ENCODE results near the gene PPFIBP2. TPM values are rescaled to one million over a fixed set of nuclear protein-coding genes. Genes with fewer than 3 reads are reported as not detected.

Gene PPFIBP2
- polyA plus RNA-seq, 4 donors: 26.5 to 71.7 (median 62.4) TPM

GRCh38 chr11:7574491-7575130 lies 60.8 kb downstream of the PPFIBP2 start:
- 53 to 63% (median 62%) methylated on average over 7 of the region's 7 CpGs for WGBS, 3 donors

GRCh38 chr11:7575841-7576725 lies 62.3 kb downstream of the PPFIBP2 start:
- H3K4me1 ChIP-seq (ENCODE audit: control insufficient read depth in 3 of 3, insufficient read depth in 2 of 3, low read depth in 1 of 3, low read length in 2 of 3): peaks cover 15 to 75% (median 20%) of the 10 kb centered on the region in 3 donors
- peak overlapping the region in 2 of 3 donors; percentile 41 to 61 for H3K4me3 ChIP-seq (ENCODE audit: low read depth in 1 of 3, low read length in 3 of 3)
- DNase-seq: peak; percentile 94 to 95

More at GRCh38 chr11:7574491-7575130, 60.8 kb downstream of the PPFIBP2 start:
- Histone ChIP-seq H3K9me3 (ENCODE audit: control insufficient read depth in 2 of 2, insufficient read depth in 1 of 2, low read depth in 1 of 2, low read length in 1 of 2) (no peaks in the 10 kb centered on the region), H3K27me3 (ENCODE audit: control insufficient read depth in 3 of 3, insufficient read depth in 3 of 3, low read length in 3 of 3) (no peaks in the 10 kb centered on the region), H3K27ac (ENCODE audit: low read depth in 1 of 3, low read length in 2 of 3) (peak overlapping the region; percentile 53 to 98 (median 96)), H3K36me3 (ENCODE audit: control insufficient read depth in 3 of 3, insufficient read depth in 2 of 3, low read depth in 1 of 3, low read length in 3 of 3) (peaks cover 0 to 7% (median 0%) of the 10 kb centered on the region in 3 donors), H3K4me3 (ENCODE audit: low read depth in 1 of 3, low read length in 3 of 3) (no peak overlapping the region), H3K4me1 (ENCODE audit: control insufficient read depth in 3 of 3, insufficient read depth in 2 of 3, low read depth in 1 of 3, low read length in 2 of 3) (peaks cover 11 to 60% (median 17%) of the 10 kb centered on the region in 3 donors)
- DNase-seq (peak in 1 of 2 donors; percentile 18), FAIRE-seq (no peak)

DNA sequence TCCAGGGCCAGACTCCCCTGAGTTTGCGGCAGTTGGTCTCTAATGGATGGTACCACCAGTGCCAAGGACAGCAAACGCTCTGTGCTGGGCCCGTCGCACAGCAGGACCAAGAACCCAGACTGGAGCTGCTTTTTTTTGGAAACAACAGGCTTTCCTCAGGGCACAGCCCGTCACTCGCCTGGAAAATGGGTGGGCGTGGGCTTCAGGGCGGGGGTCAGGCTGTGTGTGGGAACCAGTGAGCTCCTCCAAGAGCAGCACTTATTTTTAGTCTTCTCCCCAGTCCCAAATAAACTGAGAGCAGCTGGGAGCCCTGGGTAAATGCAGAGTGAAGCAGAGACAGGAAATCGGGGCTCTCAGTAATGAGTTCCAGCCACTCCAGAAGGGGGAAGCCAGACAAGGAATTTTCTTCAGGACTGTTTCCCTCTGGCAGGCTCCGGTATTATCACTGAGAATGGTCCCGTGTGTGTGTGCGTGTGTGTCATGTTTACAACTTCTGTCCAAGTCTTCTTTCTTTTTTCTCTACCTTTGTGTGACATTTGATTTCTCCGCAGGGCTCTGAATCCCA lies 63.0 kb downstream of the PPFIBP2 start:
- peak overlapping the region in 2 of 3 donors; percentile 41 to 61 for H3K4me3 ChIP-seq (ENCODE audit: low read depth in 1 of 3, low read length in 3 of 3)

More at GRCh38 chr11:7575841-7576725, 62.3 kb downstream of the PPFIBP2 start:
- H3K27ac ChIP-seq (ENCODE audit: low read depth in 1 of 3, low read length in 2 of 3): peak overlapping the region; percentile 91 to 98 (median 96)
- no peaks in the 10 kb centered on the region for H3K9me3 ChIP-seq (ENCODE audit: control insufficient read depth in 2 of 2, insufficient read depth in 1 of 2, low read depth in 1 of 2, low read length in 1 of 2)
- H3K27me3 ChIP-seq (ENCODE audit: control insufficient read depth in 3 of 3, insufficient read depth in 3 of 3, low read length in 3 of 3): no peaks in the 10 kb centered on the region
- WGBS, 3 donors: 5 to 34% (median 15%) methylated on average over 11 of the region's 11 CpGs
- peaks cover 0 to 3% (median 0%) of the 10 kb centered on the region in 3 donors for H3K36me3 ChIP-seq (ENCODE audit: control insufficient read depth in 3 of 3, insufficient read depth in 2 of 3, low read depth in 1 of 3, low read length in 3 of 3)
- no peak for FAIRE-seq

DNA sequence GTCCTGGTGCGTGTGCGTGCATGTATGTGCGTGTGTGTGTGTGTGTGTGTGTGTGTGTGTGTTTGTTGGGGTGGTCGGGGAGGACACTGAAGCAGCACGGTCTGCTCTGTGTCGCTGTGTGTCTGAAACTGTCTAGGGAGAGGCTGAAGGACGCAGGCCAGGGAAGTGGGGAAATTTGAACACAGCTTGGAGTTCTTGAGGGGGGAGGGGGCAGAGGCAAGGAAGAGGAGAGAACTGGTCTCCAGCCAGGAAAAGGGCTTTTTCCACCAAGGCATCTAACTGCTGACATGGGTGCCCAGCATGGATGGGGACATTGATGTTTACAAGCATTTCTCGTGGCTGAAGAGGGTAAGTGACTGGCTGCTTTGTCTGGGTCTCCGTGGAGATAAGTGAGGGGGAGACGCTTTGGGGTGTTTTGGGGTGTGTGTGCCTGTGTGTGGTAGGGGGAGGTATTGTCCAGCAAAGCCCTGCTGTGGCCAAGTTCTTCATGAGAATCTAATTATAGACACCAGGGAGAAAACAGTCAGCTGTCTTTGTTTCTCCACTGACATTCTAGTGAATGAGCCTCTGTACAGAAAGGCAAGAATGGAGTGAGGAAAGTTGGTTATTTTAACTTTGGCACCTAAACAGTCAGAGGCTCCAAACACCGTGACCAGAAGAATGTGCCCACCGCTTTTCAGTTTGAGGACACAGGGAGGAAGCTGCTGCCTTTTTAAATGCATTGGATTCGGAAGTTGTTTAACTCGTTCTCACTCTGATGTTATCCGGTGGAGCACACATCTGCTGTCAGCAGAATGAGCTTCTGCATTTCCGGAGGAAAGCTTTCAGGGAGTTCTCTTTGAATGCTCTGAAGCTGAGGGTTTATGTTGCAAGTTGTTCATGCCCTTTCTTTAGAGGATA lies 63.7 kb downstream of the PPFIBP2 start:
- Histone ChIP-seq H3K4me1 (ENCODE audit: control insufficient read depth in 3 of 3, insufficient read depth in 2 of 3, low read depth in 1 of 3, low read length in 2 of 3) (peaks cover 15 to 76% (median 20%) of the 10 kb centered on the region in 3 donors), H3K9me3 (ENCODE audit: control insufficient read depth in 2 of 2, insufficient read depth in 1 of 2, low read depth in 1 of 2, low read length in 1 of 2) (no peaks in the 10 kb centered on the region), H3K36me3 (ENCODE audit: control insufficient read depth in 3 of 3, insufficient read depth in 2 of 3, low read depth in 1 of 3, low read length in 3 of 3) (peaks cover 0 to 4% (median 0%) of the 10 kb centered on the region in 3 donors), H3K4me3 (ENCODE audit: low read depth in 1 of 3, low read length in 3 of 3) (peak overlapping the region; percentile 9 to 61 (median 41)), H3K27ac (ENCODE audit: low read depth in 1 of 3, low read length in 2 of 3) (peak overlapping the region; percentile 91 to 98 (median 96)), H3K27me3 (ENCODE audit: control insufficient read depth in 3 of 3, insufficient read depth in 3 of 3, low read length in 3 of 3) (no peaks in the 10 kb centered on the region)
- DNase-seq: peak; percentile 60 to 66
- 10 to 18% (median 17%) methylated on average over 16 of the region's 16 CpGs for WGBS, 3 donors
- no peak for FAIRE-seq

More for the DNA sequence above, 63.0 kb downstream of the PPFIBP2 start:
- Histone ChIP-seq H3K4me1 (ENCODE audit: control insufficient read depth in 3 of 3, insufficient read depth in 2 of 3, low read depth in 1 of 3, low read length in 2 of 3) (peaks cover 15 to 78% (median 20%) of the 10 kb centered on the region in 3 donors), H3K9me3 (ENCODE audit: control insufficient read depth in 2 of 2, insufficient read depth in 1 of 2, low read depth in 1 of 2, low read length in 1 of 2) (no peaks in the 10 kb centered on the region), H3K27me3 (ENCODE audit: control insufficient read depth in 3 of 3, insufficient read depth in 3 of 3, low read length in 3 of 3) (no peaks in the 10 kb centered on the region), H3K27ac (ENCODE audit: low read depth in 1 of 3, low read length in 2 of 3) (peak overlapping the region; percentile 91 to 98 (median 96)), H3K36me3 (ENCODE audit: control insufficient read depth in 3 of 3, insufficient read depth in 2 of 3, low read depth in 1 of 3, low read length in 3 of 3) (peaks cover 0 to 4% (median 0%) of the 10 kb centered on the region in 3 donors)
- WGBS, 3 donors: 11 to 32% (median 24%) methylated on average over 13 of the region's 13 CpGs
- FAIRE-seq (no peak), DNase-seq (peak; percentile 54 to 68)

- no peak for FAIRE-seq
These were observed 64.6 kb downstream of the PPFIBP2 start for GRCh38 chr11:7578276-7578955.

GRCh38 chr11:7579361-7579791 lies 65.6 kb downstream of the PPFIBP2 start:
- H3K36me3 ChIP-seq (ENCODE audit: control insufficient read depth in 3 of 3, insufficient read depth in 2 of 3, low read depth in 1 of 3, low read length in 3 of 3): peaks cover 0 to 4% (median 0%) of the 10 kb centered on the region in 3 donors
- H3K27ac ChIP-seq (ENCODE audit: low read depth in 1 of 3, low read length in 2 of 3): peak overlapping the region in 1 of 3 donors; percentile 98
- H3K4me3 ChIP-seq (ENCODE audit: low read depth in 1 of 3, low read length in 3 of 3): no peak overlapping the region
- no peaks in the 10 kb centered on the region for H3K27me3 ChIP-seq (ENCODE audit: control insufficient read depth in 3 of 3, insufficient read depth in 3 of 3, low read length in 3 of 3)
- 19 to 41% (median 22%) methylated on average over 1 of the region's 1 CpG for WGBS, 3 donors
- H3K4me1 ChIP-seq (ENCODE audit: control insufficient read depth in 3 of 3, insufficient read depth in 2 of 3, low read depth in 1 of 3, low read length in 2 of 3): peaks cover 10 to 59% (median 14%) of the 10 kb centered on the region in 3 donors
- DNase-seq: no peak
- no peak for FAIRE-seq
- no peaks in the 10 kb centered on the region for H3K9me3 ChIP-seq (ENCODE audit: control insufficient read depth in 2 of 2, insufficient read depth in 1 of 2, low read depth in 1 of 2, low read length in 1 of 2)

More at GRCh38 chr11:7578276-7578955, 64.6 kb downstream of the PPFIBP2 start:
- Histone ChIP-seq H3K36me3 (ENCODE audit: control insufficient read depth in 3 of 3, insufficient read depth in 2 of 3, low read depth in 1 of 3, low read length in 3 of 3) (peaks cover 0 to 4% (median 0%) of the 10 kb centered on the region in 3 donors), H3K9me3 (ENCODE audit: control insufficient read depth in 2 of 2, insufficient read depth in 1 of 2, low read depth in 1 of 2, low read length in 1 of 2) (no peaks in the 10 kb centered on the region), H3K4me1 (ENCODE audit: control insufficient read depth in 3 of 3, insufficient read depth in 2 of 3, low read depth in 1 of 3, low read length in 2 of 3) (peaks cover 13 to 69% (median 20%) of the 10 kb centered on the region in 3 donors), H3K27ac (ENCODE audit: low read depth in 1 of 3, low read length in 2 of 3) (peak overlapping the region; percentile 91 to 98 (median 96)), H3K4me3 (ENCODE audit: low read depth in 1 of 3, low read length in 3 of 3) (peak overlapping the region in 2 of 3 donors; percentile 41 to 61), H3K27me3 (ENCODE audit: control insufficient read depth in 3 of 3, insufficient read depth in 3 of 3, low read length in 3 of 3) (no peaks in the 10 kb centered on the region)
- WGBS, 3 donors: 7 to 26% (median 25%) methylated on average over 9 of the region's 9 CpGs
- DNase-seq: peak in 1 of 2 donors; percentile 40

DNA sequence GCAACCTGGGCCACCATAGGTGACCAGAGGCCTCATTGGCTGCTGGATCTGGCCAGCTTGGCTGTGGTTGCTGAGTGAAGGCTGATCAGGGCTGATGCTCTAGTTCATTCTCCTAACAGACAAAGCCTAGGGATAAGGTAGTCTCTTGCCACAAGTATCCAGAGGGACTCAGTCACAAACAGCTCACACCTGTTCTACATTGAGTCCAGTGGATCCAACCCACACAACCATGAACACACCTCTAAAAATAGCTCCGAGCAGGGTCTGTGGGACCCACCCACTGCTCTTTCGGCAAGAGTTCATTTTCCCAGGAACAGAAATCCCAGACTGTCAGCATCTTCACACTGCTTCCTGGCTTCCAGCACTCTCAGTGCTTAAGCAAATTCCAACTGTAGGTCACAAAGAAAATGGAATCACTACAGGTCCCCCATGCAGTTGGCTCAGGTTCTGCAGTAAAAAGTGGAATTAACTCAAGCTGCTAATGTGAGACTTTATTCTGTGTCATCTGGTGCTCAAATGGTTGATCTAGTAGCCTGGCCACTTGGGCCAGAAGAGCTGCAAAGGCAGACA lies 67.3 kb downstream of the PPFIBP2 start:
- no peak for FAIRE-seq
- H3K36me3 ChIP-seq (ENCODE audit: control insufficient read depth in 3 of 3, insufficient read depth in 2 of 3, low read depth in 1 of 3, low read length in 3 of 3): peaks cover 0 to 9% (median 0%) of the 10 kb centered on the region in 3 donors
- no peak overlapping the region for H3K4me3 ChIP-seq (ENCODE audit: low read depth in 1 of 3, low read length in 3 of 3)
- no peaks in the 10 kb centered on the region for H3K27me3 ChIP-seq (ENCODE audit: control insufficient read depth in 3 of 3, insufficient read depth in 3 of 3, low read length in 3 of 3)
- no peaks in the 10 kb centered on the region for H3K9me3 ChIP-seq (ENCODE audit: control insufficient read depth in 2 of 2, insufficient read depth in 1 of 2, low read depth in 1 of 2, low read length in 1 of 2)
- DNase-seq: no peak
- H3K27ac ChIP-seq (ENCODE audit: low read depth in 1 of 3, low read length in 2 of 3): peak overlapping the region in 1 of 3 donors; percentile 24
- 69 to 95% (median 90%) methylated on average over 2 of the region's 2 CpGs for WGBS, 3 donors
- H3K4me1 ChIP-seq (ENCODE audit: control insufficient read depth in 3 of 3, insufficient read depth in 2 of 3, low read depth in 1 of 3, low read length in 2 of 3): peaks cover 4 to 47% (median 12%) of the 10 kb centered on the region in 3 donors

Measured in small intestine (tissue), 7 donors.